ENCODE data around the gene PCDHA13.

GRCh38 chr5:140857987-140858240 lies 24.0 kb upstream of the PCDHA13 start:
- TF ChIP-seq CTCF (IDR thresholded peaks at IDR 0.05) (no peak), POLR2AphosphoS5 (IDR thresholded peaks at IDR 0.05; ENCODE audit: low read depth, low read length) (no peak)
